GM18499 (cell line): ENCODE data around the gene SLC29A4.

Experiments
- ATAC-seq: cut with Tn5 transposase; IDR thresholded peaks from one replicate; pipeline ENCODE4 v1.9.1; 2021; ENCODE audit warnings: moderate number of reproducible peaks; ENCODE audit not compliant: insufficient read depth, unreplicated experiment

SLC29A4 gene

DNA sequence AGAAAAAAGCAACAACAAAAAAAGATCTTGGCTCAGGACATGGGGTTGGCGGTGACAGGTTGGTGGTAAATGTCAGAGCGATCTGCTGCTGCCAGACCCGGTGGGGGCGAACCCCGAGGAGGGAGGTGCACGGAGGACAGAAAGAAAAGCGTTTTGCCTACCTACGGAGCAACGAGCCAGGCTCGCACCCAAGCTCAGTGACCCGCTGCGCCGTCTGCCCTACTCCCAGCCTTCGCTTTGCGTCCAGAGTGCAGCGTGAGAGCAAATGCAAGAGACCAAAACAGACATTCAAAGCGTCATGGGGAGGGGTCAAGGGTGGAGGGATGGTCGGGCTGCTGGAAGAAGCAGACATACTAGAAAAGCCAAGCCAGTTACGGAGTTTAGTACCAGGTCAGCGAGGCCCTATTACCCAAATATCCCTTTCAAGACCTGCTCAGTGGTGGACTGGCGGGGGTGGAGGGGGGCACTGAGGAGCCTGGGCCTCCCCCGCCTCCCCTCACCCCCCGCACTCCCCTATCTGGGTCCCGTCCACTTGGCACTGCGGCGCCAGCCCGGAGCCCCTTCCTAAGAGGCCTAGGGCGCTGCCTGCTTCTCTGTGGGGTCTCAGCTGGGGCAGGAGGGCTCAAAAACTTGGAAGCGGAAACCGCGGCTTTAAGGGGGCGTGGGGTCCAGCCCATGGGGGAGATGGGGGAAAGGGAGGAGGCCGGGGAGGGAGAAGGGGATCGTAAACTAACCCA, 66.9 kb downstream of the SLC29A4 start:
- ATAC-seq: no peak

GRCh38 chr7:5350174-5350463, 67.4 kb downstream of the SLC29A4 start:
- ATAC-seq: no peak

GRCh38 chr7:5350600-5351385, 68.0 kb downstream of the SLC29A4 start:
- ATAC-seq: no peak

DNA sequence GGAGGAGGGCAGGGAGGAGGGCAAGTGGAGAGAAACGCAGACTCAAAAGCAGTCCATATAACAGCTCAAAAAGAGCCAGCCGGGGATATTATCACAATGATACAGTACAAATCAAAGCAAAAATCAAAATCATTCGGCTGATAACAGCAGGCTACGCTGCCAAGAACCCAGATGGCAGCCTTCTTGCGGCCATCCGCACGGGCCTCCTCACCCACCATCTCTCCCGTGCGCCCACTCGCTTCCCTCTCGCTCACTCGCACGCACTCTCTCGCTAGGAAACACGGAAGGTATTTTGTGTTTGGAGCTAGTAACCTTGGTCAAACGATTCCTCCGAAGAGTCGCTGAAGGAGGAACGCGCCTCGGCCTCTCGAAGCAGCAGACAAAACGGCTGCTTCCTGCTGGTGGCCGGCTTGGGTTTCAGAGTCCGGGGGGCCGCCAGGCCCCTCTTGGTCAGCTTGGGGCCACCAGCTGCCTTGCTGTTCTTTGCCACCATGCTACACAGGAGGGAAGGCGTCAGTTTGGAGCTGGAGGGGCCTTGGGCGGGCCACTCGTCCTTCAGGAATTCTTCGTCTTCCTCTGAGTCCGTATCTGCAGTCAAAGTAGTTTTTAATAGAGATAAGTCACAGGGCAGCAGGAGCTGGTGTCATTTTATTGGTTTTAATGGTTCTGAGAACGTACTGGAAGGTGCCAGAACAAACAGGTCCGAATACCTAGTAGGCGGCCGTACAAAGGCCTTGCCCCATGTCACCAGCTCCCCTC, 68.9 kb downstream of the SLC29A4 start:
- ATAC-seq: no peak

DNA sequence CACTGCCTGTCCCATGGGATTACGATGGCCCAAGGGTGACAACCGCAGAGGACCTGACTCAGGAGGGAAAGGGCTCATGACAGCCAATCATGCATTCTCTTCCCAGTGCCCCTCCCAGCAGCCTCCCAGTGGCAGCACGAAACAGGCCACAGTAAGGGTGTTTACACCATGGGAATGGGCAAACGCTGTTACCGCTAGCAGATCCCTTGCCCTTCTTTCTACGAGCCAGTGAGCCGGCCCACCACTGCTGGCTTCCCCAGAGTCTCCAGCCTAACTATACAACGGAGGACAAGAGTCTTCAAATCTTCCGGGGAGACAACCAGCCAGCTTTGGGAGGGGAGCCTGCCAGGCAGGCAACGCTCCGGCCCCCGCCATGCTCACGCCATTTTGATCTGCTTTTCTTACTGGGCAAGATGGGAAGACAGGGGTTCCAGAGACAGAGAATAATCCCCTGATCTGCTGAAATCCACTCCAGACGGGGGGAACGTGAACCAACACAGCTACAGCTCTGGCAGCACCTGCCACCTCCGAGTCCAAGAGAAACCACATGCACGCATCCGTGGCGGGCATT, 69.8 kb downstream of the SLC29A4 start:
- no peak for ATAC-seq

GRCh38 chr7:5354460-5355232, 71.9 kb downstream of the SLC29A4 start:
- no peak for ATAC-seq
